ENCODE results near the gene CPNE4.

DNA sequence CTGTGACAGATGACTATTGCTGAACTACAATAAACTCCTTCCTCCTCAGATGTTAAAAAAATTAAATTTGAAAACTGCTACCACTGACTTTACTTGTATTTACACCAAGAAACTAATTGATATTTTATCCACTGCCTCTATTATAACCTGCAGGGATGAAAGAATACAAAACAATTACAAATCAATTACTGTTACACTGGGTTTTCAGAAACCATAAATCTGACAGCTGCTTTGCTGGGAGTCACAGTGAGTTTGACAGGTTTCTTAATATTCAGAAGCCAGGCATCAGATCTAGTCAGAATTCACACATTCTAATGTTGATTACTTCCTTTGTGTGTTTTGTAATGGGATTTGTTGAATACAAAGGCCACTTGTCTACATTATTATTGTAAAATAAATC, 279.4 kb downstream of the CPNE4 start:
- TF ChIP-seq, protein P1, sequence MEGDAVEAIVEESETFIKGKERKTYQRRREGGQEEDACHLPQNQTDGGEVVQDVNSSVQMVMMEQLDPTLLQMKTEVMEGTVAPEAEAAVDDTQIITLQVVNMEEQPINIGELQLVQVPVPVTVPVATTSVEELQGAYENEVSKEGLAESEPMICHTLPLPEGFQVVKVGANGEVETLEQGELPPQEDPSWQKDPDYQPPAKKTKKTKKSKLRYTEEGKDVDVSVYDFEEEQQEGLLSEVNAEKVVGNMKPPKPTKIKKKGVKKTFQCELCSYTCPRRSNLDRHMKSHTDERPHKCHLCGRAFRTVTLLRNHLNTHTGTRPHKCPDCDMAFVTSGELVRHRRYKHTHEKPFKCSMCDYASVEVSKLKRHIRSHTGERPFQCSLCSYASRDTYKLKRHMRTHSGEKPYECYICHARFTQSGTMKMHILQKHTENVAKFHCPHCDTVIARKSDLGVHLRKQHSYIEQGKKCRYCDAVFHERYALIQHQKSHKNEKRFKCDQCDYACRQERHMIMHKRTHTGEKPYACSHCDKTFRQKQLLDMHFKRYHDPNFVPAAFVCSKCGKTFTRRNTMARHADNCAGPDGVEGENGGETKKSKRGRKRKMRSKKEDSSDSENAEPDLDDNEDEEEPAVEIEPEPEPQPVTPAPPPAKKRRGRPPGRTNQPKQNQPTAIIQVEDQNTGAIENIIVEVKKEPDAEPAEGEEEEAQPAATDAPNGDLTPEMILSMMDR (conservative IDR thresholded peaks at IDR 0.05; ENCODE audit: low read depth, low read length): no peak
- no peak for TF ChIP-seq EZH2 (IDR thresholded peaks at IDR 0.05; ENCODE audit: borderline replicate concordance, low read depth, low read length, poor library complexity, severe bottlenecking)

Measured in A673 (cell line).